ENCODE results near the gene GPR6.

The GPR6 gene

GRCh38 chr6:109958626-109959025, 19.5 kb upstream of the GPR6 start:
- H3K27me3 ChIP-seq (ENCODE audit: control insufficient read depth in 3 of 3, insufficient read depth in 3 of 3, low read depth in 1 of 3, low read length in 3 of 3), result no peaks in the 10 kb centered on the region
- H2AFZ ChIP-seq (ENCODE audit: low read length), result no peak overlapping the region
- no peak overlapping the region for H4K8ac ChIP-seq (ENCODE audit: low read depth, low read length)
- no peak for DNase-seq (ENCODE audit: low spot score)
- no peak overlapping the region for H3K9ac ChIP-seq (ENCODE audit: low read depth, low read length, poor library complexity)
- no peak overlapping the region for H3K4ac ChIP-seq (ENCODE audit: low read length)
- H3K4me2 ChIP-seq (ENCODE audit: insufficient read depth, low read length, poor library complexity, severe bottlenecking), result no peak overlapping the region
- no peak overlapping the region for H3K27ac ChIP-seq (replicated peaks; ENCODE audit: low read length)
- H2AK5ac ChIP-seq (ENCODE audit: low read depth, low read length), result no peak overlapping the region
- peaks cover 0 to 2% of the 10 kb centered on the region in 2 donors for H3K9me3 ChIP-seq (replicated peaks in 1 of 2; ENCODE audit: control insufficient read depth in 2 of 2, insufficient read depth in 1 of 2, low read depth in 1 of 2, low read length in 2 of 2)
- no peak overlapping the region for H2BK12ac ChIP-seq (ENCODE audit: low read length)
- H3K4me3 ChIP-seq (ENCODE audit: low read length in 2 of 2), result no peak overlapping the region
- H2BK5ac ChIP-seq (ENCODE audit: low read length), result no peak overlapping the region
- H3K18ac ChIP-seq (ENCODE audit: low read length), result no peak overlapping the region
- no peaks in the 10 kb centered on the region for H3K4me1 ChIP-seq (ENCODE audit: control insufficient read depth in 2 of 2, insufficient read depth in 1 of 2, low read depth in 1 of 2, low read length in 2 of 2)
- H2BK15ac ChIP-seq (ENCODE audit: low read length), result no peak overlapping the region
- no peak overlapping the region for H4K91ac ChIP-seq (ENCODE audit: low read depth, low read length, poor library complexity)
- no peak overlapping the region for H2BK120ac ChIP-seq (ENCODE audit: low read depth, low read length)
- no CpG with 5 or more reads among the region's 1 CpG for WGBS, 2 donors (ENCODE audit: extremely low coverage in 2 of 2, insufficient read length in 2 of 2, insufficient replicate concordance in 1 of 2)
- H3K79me1 ChIP-seq (ENCODE audit: low read depth, low read length), result no peaks in the 10 kb centered on the region
- no peaks in the 10 kb centered on the region for H3K36me3 ChIP-seq (replicated peaks in 1 of 2; ENCODE audit: control insufficient read depth in 2 of 2, insufficient read depth in 2 of 2, low read length in 2 of 2)
- no peak overlapping the region for H3K23ac ChIP-seq (ENCODE audit: low read depth, low read length, poor library complexity)
- no peak overlapping the region for H3K14ac ChIP-seq (ENCODE audit: low read length)

GRCh38 chr6:109961611-109962041, 16.5 kb upstream of the GPR6 start:
- no peak overlapping the region for H2AFZ ChIP-seq (ENCODE audit: low read length)
- no peak overlapping the region for H2BK12ac ChIP-seq (ENCODE audit: low read length)
- no peak overlapping the region for H3K18ac ChIP-seq (ENCODE audit: low read length)
- peaks cover 0 to 1% of the 10 kb centered on the region in 2 donors for H3K4me1 ChIP-seq (ENCODE audit: control insufficient read depth in 2 of 2, insufficient read depth in 1 of 2, low read depth in 1 of 2, low read length in 2 of 2)
- no CpG with 5 or more reads among the region's 5 CpGs for WGBS, 2 donors (ENCODE audit: extremely low coverage in 2 of 2, insufficient read length in 2 of 2, insufficient replicate concordance in 1 of 2)
- no peak overlapping the region for H4K8ac ChIP-seq (ENCODE audit: low read depth, low read length)
- no peaks in the 10 kb centered on the region for H3K27me3 ChIP-seq (ENCODE audit: control insufficient read depth in 3 of 3, insufficient read depth in 3 of 3, low read depth in 1 of 3, low read length in 3 of 3)
- H3K9me3 ChIP-seq (replicated peaks in 1 of 2; ENCODE audit: control insufficient read depth in 2 of 2, insufficient read depth in 1 of 2, low read depth in 1 of 2, low read length in 2 of 2), result peaks cover 0 to 2% of the 10 kb centered on the region in 2 donors
- H3K4ac ChIP-seq (ENCODE audit: low read length), result no peak overlapping the region
- H3K4me3 ChIP-seq (ENCODE audit: low read length in 2 of 2), result no peak overlapping the region
- no peaks in the 10 kb centered on the region for H3K79me1 ChIP-seq (ENCODE audit: low read depth, low read length)
- DNase-seq (ENCODE audit: low spot score), result no peak
- H3K4me2 ChIP-seq (ENCODE audit: insufficient read depth, low read length, poor library complexity, severe bottlenecking), result no peak overlapping the region
- H2BK15ac ChIP-seq (ENCODE audit: low read length), result no peak overlapping the region
- no peak overlapping the region for H3K9ac ChIP-seq (ENCODE audit: low read depth, low read length, poor library complexity)
- H2AK5ac ChIP-seq (ENCODE audit: low read depth, low read length), result no peak overlapping the region
- no peak overlapping the region for H4K91ac ChIP-seq (ENCODE audit: low read depth, low read length, poor library complexity)
- no peak overlapping the region for H3K23ac ChIP-seq (ENCODE audit: low read depth, low read length, poor library complexity)
- H2BK5ac ChIP-seq (ENCODE audit: low read length), result no peak overlapping the region
- no peak overlapping the region for H3K27ac ChIP-seq (replicated peaks; ENCODE audit: low read length)
- no peak overlapping the region for H2BK120ac ChIP-seq (ENCODE audit: low read depth, low read length)
- no peak overlapping the region for H3K14ac ChIP-seq (ENCODE audit: low read length)
- no peaks in the 10 kb centered on the region for H3K36me3 ChIP-seq (replicated peaks in 1 of 2; ENCODE audit: control insufficient read depth in 2 of 2, insufficient read depth in 2 of 2, low read length in 2 of 2)

DNA sequence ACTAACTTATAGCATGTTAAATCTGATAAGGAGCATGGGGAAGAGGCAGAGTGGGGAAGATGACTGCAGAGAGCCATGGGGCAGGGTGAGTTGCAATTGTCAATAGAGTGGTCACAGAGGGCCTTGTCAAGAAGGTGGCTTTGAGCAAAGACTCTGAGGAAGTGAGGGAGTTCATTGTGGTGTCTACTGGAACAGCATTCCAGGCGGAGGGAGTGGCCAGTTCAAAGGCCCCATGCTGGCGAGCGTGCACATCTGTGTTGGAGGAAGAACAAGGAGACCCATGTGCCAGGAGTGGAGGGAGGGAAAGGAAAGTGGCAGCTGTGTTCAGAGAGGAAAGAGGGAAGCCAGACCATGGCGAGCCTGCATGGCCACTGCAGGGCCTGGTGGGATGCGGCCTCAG, 15.8 kb upstream of the GPR6 start:
- no peak overlapping the region for H2AK5ac ChIP-seq (ENCODE audit: low read depth, low read length)
- no peak overlapping the region for H3K23ac ChIP-seq (ENCODE audit: low read depth, low read length, poor library complexity)
- no peak overlapping the region for H4K8ac ChIP-seq (ENCODE audit: low read depth, low read length)
- H3K4ac ChIP-seq (ENCODE audit: low read length), result no peak overlapping the region
- no peaks in the 10 kb centered on the region for H3K79me1 ChIP-seq (ENCODE audit: low read depth, low read length)
- no peaks in the 10 kb centered on the region for H3K27me3 ChIP-seq (ENCODE audit: control insufficient read depth in 3 of 3, insufficient read depth in 3 of 3, low read depth in 1 of 3, low read length in 3 of 3)
- H3K18ac ChIP-seq (ENCODE audit: low read length), result no peak overlapping the region
- no peak overlapping the region for H3K27ac ChIP-seq (replicated peaks; ENCODE audit: low read length)
- no peak overlapping the region for H3K9ac ChIP-seq (ENCODE audit: low read depth, low read length, poor library complexity)
- DNase-seq (ENCODE audit: low spot score), result no peak
- H2BK5ac ChIP-seq (ENCODE audit: low read length), result no peak overlapping the region
- H2BK120ac ChIP-seq (ENCODE audit: low read depth, low read length), result no peak overlapping the region
- no peak overlapping the region for H3K4me3 ChIP-seq (ENCODE audit: low read length in 2 of 2)
- peaks cover 0 to 2% of the 10 kb centered on the region in 2 donors for H3K9me3 ChIP-seq (replicated peaks in 1 of 2; ENCODE audit: control insufficient read depth in 2 of 2, insufficient read depth in 1 of 2, low read depth in 1 of 2, low read length in 2 of 2)
- H2BK12ac ChIP-seq (ENCODE audit: low read length), result no peak overlapping the region
- no peak overlapping the region for H2AFZ ChIP-seq (ENCODE audit: low read length)
- peaks cover 0 to 1% of the 10 kb centered on the region in 2 donors for H3K4me1 ChIP-seq (ENCODE audit: control insufficient read depth in 2 of 2, insufficient read depth in 1 of 2, low read depth in 1 of 2, low read length in 2 of 2)
- no peak overlapping the region for H4K91ac ChIP-seq (ENCODE audit: low read depth, low read length, poor library complexity)
- no peak overlapping the region for H2BK15ac ChIP-seq (ENCODE audit: low read length)
- no peak overlapping the region for H3K4me2 ChIP-seq (ENCODE audit: insufficient read depth, low read length, poor library complexity, severe bottlenecking)
- H3K14ac ChIP-seq (ENCODE audit: low read length), result no peak overlapping the region
- H3K36me3 ChIP-seq (replicated peaks in 1 of 2; ENCODE audit: control insufficient read depth in 2 of 2, insufficient read depth in 2 of 2, low read length in 2 of 2), result no peaks in the 10 kb centered on the region
- WGBS, 2 donors (ENCODE audit: extremely low coverage in 2 of 2, insufficient read length in 2 of 2, insufficient replicate concordance in 1 of 2), result no CpG with 5 or more reads among the region's 5 CpGs

DNA sequence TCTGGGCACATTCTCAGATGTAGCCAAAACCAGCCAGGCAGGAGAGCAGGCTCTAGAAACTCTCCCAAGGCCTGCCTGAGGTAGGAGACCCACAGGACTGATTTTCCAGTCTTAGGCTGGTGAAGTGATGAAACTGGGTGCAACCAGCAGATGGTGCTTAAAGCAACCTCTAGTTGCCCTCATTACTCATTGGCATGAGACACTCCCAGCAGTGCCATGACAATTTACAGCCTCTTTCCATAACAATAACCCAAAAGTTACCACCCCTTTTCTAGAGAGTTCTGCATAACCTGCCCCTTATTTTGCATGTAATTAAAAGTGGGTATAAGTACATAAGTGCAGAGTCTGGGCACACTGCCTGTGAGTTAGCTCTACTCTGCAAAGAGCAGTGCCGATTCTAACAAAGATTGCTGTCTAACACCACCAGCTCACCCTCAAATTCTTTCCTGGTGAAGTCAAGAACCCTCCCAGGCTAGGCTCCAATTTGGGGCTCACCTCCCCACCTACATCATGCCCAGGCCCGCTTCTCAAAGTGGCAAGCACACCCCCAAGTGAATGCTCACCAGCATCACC, 14.4 kb upstream of the GPR6 start:
- Histone ChIP-seq H3K27ac (replicated peaks; ENCODE audit: low read length) (no peak overlapping the region), H3K4me3 (ENCODE audit: low read length in 2 of 2) (no peak overlapping the region)

More for the DNA sequence above, 14.4 kb upstream of the GPR6 start:
- no peak overlapping the region for H2BK15ac ChIP-seq (ENCODE audit: low read length)
- no peak overlapping the region for H4K8ac ChIP-seq (ENCODE audit: low read depth, low read length)
- DNase-seq (ENCODE audit: low spot score), result no peak
- no peak overlapping the region for H3K23ac ChIP-seq (ENCODE audit: low read depth, low read length, poor library complexity)
- no peak overlapping the region for H3K4ac ChIP-seq (ENCODE audit: low read length)
- H3K4me2 ChIP-seq (ENCODE audit: insufficient read depth, low read length, poor library complexity, severe bottlenecking), result no peak overlapping the region
- H3K79me1 ChIP-seq (ENCODE audit: low read depth, low read length), result no peaks in the 10 kb centered on the region
- no peaks in the 10 kb centered on the region for H3K27me3 ChIP-seq (ENCODE audit: control insufficient read depth in 3 of 3, insufficient read depth in 3 of 3, low read depth in 1 of 3, low read length in 3 of 3)
- H2AK5ac ChIP-seq (ENCODE audit: low read depth, low read length), result no peak overlapping the region
- no peak overlapping the region for H2BK5ac ChIP-seq (ENCODE audit: low read length)
- H3K18ac ChIP-seq (ENCODE audit: low read length), result no peak overlapping the region
- no peak overlapping the region for H4K91ac ChIP-seq (ENCODE audit: low read depth, low read length, poor library complexity)
- no peak overlapping the region for H3K9ac ChIP-seq (ENCODE audit: low read depth, low read length, poor library complexity)
- no peak overlapping the region for H3K14ac ChIP-seq (ENCODE audit: low read length)
- peaks cover 0 to 2% of the 10 kb centered on the region in 2 donors for H3K9me3 ChIP-seq (replicated peaks in 1 of 2; ENCODE audit: control insufficient read depth in 2 of 2, insufficient read depth in 1 of 2, low read depth in 1 of 2, low read length in 2 of 2)
- H2AFZ ChIP-seq (ENCODE audit: low read length), result no peak overlapping the region
- no CpG with 5 or more reads among the region's 2 CpGs for WGBS, 2 donors (ENCODE audit: extremely low coverage in 2 of 2, insufficient read length in 2 of 2, insufficient replicate concordance in 1 of 2)
- peaks cover 0 to 1% of the 10 kb centered on the region in 2 donors for H3K4me1 ChIP-seq (ENCODE audit: control insufficient read depth in 2 of 2, insufficient read depth in 1 of 2, low read depth in 1 of 2, low read length in 2 of 2)
- no peaks in the 10 kb centered on the region for H3K36me3 ChIP-seq (replicated peaks in 1 of 2; ENCODE audit: control insufficient read depth in 2 of 2, insufficient read depth in 2 of 2, low read length in 2 of 2)
- no peak overlapping the region for H2BK120ac ChIP-seq (ENCODE audit: low read depth, low read length)
- no peak overlapping the region for H2BK12ac ChIP-seq (ENCODE audit: low read length)

Measured in neuronal stem cell (in vitro differentiated cells).